HG02610 (cell line): ENCODE results near the gene RRAGC.
"Not testable (repeated sequence)": the region's sequence is repeated elsewhere in the genome, so short reads cannot be mapped to it uniquely, and the experiment has no call there.

Experiments
- ATAC-seq: cut with Tn5 transposase; IDR thresholded peaks from one replicate; pipeline ENCODE4 v1.9.1; 2021; ENCODE audit warnings: mild to moderate bottlenecking, moderate library complexity; ENCODE audit not compliant: unreplicated experiment

The RRAGC gene

DNA sequence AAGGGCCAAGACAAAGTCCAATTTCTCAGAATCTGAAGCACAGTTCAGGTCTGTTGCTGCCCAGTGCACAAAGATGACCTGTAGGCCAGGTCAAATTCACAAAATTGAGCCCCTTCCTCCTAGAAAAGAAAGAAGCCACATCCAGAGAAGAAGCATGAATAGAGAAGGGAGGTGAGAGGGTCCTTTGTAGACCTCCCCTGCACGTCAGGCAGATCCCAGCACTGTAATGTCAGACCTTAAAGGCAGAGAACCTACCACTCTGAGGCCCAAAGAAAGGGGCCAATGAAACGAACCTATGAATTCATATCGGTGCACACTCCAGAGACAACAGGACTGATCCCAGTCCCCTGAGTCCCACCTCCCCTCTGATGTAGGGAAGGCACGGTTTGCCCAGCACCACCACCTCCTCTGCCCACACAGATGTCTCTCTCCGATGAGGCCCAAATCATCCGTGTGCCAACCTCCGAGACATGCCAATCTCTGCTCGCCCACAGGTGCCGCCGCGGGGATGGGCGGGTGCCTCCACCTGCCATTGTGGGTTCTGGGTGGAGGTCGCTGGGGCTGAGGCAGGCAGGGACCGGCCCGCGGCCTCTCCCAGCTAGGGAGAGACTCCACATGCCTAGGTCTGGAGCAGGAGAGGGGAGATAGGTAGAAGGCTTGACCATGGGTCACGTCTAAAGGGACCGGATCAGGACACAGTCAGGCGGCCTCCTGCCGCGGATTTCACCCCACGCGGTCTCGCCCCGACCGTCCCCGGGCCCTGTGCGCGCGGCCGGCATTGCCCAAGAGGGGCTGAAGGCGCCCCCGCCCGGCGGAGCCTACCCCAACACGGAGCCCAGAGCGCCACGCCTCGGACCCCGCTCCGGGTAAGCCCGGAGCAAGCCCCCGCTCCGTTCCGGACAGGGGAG lies 42.1 kb downstream of the RRAGC start:
- no peak for ATAC-seq

GRCh38 chr1:38815903-38816627 lies 43.5 kb downstream of the RRAGC start:
- ATAC-seq = peak; percentile 71

DNA sequence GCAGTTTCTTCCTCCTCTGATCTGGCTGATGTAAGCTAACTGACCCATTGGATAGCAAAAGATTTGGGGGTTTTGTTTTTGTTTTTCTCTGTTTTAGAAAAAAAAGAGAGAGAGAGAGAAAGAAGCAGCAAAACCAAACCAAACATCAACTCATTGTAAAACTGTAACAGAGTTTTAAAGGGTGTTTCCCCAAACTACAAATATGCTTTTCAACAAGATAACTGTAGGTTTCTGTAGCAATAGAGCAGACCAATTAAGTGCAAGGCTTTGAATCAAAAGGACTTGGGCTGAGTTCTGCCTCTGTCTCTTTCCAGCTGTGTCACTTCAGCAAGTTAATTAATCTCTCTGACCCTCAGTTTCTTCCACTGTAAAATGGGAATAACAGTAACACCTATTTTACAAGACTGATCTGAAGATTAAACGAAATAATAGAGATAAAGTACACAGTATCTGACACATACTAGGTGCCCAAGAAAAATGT lies 44.5 kb downstream of the RRAGC start:
- ATAC-seq = no peak

GRCh38 chr1:38814444-38814983 lies 45.1 kb downstream of the RRAGC start:
- ATAC-seq = no peak

DNA sequence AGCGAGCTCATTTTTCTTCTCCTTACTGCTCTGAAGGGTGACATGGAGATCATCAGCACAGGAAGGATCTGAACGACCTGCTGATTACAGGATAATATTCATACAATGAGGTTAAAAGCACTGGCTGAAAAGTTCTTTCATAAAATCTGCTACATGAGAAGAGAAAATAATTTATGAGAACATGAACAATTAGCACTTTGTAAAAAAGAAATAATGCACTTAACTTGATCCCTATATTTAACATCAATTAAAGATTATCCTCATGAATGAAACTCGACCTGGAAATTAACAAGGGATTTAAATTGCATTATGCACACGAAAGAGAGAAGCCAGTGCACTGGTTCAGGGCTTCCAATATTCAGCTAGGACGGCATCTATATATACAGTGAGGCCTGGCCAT lies 46.6 kb downstream of the RRAGC start:
- no peak for ATAC-seq

DNA sequence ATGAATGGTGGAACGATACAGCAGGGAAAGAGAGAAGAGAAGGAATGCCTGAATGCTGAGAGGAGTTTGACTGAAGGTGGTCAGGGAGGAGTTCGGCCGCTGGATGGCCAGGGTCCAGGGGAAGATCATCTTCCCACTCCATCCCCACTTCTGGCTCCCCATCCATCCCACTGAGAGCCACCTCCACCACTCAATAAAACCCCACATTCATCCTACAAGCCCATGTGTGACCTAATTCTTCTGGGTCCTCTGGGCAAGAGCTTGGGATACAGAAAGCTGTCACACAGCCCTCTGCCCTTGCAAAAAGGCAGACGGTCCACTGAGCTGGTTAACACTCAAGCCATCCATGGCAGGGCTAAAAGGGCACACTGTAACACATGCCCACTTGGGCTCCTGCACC lies 48.1 kb downstream of the RRAGC start:
- ATAC-seq = not testable (repeated sequence)

GRCh38 chr1:38806090-38806489 lies 53.5 kb downstream of the RRAGC start:
- ATAC-seq = no peak

DNA sequence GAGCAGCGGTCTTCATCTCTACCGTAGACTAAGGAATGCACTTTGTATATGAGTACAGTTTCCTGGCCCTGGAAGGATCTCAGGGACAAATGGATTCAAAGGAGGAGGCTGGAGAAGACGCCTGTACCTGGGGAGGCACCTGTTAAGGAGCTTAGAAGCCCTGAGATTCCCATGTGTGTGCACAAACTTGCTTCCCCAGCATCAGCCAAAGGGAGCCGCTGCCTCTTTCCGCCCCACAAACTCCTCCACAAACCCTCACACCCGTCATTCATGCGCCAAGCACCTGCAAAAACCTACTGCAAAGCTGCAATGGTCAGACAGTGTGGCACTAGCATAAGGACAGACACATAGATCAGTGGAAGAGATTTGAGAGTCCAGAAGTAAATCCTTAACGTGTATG lies 54.5 kb downstream of the RRAGC start:
- ATAC-seq = no peak

GRCh38 chr1:38804062-38804886 lies 55.3 kb downstream of the RRAGC start:
- no peak for ATAC-seq

DNA sequence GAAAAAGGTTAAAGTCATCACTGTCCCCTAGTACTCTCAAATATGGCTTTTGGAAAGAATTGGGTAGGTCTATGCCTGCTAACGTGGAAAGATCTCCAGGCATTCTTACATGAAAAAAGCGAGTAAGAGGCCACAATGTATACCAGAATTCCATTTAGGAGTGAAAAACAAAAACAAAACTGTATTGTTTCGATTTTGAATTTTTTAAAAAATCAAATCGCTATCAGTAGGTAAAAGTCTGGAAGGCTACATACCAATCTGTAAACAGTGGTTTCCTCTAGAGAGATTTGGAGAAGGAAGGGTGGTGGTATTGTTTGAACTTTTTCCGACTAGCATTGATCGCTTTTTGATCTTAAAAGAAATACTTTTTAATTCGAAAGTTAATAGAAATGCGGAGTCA lies 55.9 kb downstream of the RRAGC start:
- ATAC-seq = no peak

DNA sequence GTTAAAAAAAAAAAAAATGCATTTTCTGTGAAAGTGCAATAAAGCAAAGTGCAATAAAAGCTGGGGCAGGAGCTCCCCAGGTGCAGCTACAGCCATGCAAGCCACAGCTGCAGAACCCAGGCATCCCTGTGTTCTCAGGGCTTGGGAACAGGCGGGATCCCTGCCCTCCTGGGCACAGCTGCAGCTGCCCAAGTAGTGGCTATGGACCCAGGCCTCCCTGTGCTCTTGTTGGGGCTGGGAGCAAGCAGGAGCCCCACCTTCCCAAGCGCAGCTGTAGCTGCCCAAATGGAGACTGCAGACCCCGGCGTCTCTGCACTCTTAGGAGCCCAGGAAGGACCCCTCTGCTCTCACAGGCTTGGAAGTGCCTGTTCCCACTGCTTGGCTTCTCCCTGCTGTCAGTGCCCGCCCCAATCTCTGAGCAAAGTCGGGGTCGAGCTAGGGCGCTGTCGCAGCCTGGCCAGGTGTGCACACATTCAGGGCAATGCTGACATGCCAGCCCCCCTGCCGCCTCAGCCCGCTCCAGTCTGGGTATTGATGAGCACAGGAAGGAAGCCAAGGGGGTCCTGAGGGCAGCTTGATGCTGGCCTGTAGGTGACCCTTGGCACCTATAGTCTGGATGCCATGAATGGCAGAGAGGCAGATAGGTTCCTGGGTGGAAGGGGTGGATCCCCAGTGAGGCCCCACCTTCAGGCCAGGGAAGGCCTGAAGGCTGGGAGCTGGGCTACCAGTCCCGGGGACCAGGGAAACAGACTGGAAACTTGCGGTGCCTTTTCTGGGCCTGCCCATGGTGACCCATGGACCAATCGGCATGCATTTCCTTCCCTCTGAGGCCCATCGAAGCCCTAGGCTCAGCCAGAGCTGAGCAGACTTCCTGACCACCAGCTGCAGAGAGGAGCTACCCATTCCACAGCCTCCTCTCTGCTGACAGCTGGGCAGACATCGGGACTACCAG lies 58.6 kb downstream of the RRAGC start:
- no peak for ATAC-seq

GRCh38 chr1:38793299-38793698 lies 66.3 kb downstream of the RRAGC start:
- no peak for ATAC-seq

DNA sequence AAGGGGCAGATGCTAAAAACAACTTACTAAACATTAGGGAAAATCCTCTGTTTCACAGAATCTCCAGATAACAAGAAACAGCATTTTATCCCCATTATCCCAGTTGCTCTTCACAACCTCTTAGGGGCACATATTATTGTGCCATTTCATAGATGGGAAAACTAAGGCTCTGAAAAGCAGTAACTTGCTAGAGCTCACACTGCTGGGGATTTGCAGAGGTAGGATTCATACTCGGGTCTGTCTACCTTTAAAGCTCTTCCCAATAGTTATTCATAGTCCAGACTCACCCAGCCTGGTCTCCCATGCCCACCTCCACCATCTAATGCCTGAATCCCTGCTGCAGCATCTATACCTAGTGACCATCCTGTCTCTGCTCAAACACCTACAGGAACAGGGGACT lies 67.7 kb downstream of the RRAGC start:
- no peak for ATAC-seq

GRCh38 chr1:38791164-38791515 lies 68.4 kb downstream of the RRAGC start:
- no peak for ATAC-seq

DNA sequence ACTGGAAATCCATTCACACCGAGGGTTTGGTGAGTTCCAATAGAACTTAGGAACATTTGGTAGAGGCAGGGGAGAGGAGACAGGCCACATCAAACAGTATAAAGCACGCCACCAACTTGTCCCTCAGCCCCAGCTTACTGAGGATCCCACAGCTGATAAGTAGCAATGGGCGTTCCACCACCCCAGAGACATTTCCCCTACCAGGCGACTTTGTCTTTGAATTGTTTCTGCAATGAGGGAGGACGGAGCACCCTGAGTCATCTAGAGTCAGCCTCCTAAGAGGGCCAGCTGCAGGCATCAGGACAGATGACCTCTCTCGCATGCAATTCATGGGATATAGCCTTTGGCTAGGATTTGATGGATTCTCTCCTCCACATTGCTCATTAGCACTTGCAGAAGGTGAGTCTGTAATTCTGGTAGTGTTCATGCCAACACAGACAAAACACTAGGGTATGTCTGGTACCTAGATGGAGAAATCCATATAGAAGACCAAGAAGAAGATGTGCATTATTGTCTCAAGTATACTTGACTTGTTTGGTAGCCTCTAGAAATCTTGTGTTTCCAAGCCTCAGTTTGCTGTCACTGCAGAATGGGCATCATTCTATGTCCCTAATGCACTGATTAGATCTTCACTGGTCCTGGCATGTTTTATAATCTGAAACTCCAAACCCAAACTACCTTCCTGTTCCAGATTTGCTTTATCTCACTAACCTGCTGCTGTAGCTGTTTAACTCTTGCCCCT lies 69.0 kb downstream of the RRAGC start:
- no peak for ATAC-seq

DNA sequence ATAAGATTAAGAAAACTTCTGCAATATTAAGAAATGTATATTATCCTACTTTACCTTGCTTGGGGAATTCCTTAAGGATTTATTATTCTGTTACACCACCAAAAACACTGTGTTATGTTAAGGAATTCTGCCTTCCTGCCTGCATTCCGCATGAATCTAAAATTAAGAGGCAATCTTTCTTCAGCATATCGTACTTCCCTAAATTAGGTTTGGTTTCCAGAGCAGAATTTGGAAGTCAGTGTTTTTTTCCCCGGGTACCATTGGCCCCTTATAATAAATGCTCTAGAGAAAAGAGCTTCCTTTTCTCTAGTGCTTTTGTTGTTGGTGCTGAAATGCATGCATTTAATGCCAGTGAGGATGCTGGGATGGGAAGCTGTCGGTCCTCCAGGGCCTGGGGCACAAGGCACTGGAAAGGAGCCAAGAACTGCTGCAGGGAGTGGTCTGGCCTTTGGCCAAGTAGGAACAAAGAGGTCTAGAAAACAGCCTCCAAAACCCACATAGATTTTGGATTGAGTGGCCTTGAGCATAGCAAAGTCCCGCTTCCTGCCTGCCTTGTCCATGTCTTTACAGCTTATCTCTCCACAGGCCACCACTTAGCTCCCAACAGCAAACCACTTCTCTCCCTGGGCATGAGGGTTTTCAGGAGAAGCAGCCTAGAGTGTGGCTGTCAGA lies 69.9 kb downstream of the RRAGC start:
- ATAC-seq = no peak

DNA sequence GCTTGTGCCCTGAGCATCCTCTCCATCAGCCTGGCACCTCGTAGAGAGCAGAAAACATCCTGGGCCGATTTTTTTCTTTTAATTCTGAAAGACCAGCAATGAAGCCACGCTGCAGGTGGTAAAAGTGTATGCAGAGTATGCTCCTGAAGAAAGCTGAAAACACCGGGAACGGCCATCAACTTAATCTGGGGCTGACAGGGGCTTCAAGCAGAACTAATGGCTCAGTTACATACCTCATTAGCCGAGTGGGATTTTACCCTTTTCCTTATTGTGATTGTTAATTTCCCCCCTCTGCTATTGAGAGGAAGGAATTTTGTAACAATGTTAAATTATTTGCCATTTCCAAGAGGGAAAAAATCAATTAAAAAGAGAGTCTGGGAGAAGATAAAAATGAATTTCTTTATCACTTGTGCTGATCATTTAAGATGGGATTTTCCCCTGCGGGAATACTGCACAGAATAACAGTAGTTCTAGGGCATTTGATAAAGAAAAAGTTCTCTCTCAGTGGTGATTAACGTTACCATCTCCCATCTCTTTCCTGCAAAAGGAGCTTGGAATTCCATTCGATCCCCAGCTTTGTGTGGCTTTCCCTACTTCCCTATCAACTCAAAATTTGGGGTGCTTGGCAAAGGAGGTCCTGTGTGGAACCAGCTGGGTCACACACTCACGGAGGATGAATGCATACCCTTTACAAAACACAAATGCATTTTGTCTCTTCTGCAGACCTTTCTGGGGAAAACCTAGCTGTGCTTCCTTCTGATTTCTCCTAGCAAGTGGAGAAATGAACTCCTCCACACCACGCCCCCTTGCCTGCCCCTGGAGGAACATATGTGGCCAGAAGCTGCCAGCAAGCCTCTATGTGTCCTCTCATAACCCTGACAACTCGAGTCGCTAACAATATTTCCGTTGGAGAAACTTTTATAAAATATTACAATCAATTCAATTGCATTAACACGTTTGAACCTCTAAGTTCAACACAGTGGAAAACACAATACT lies 70.9 kb downstream of the RRAGC start:
- no peak for ATAC-seq
